Osteoblast (primary cell): ENCODE measurements around the gene LPIN1. TPM values are rescaled to one million over a fixed set of nuclear protein-coding genes. Genes with fewer than 3 reads are reported as not detected.

Source experiments
- DNase-seq: peaks from one replicate; pipeline ENCODE4 v3.0.0; 2011; ENCODE audit warnings: low spot score, mixed read lengths; ENCODE audit not compliant: insufficient read length; ENCODE audit errors: missing footprints
- H2AFZ ChIP-seq: 2 replicates; pipeline ENCODE4 v1.6.0; 2011; ENCODE audit warnings: mild to moderate bottlenecking, low read length
- H3K27ac ChIP-seq: 2 replicates; pipeline ENCODE4 v1.5.1; 2011; ENCODE audit warnings: mild to moderate bottlenecking, low read depth, low read length, moderate library complexity
- H3K27me3 ChIP-seq: 2 replicates; pipeline ENCODE4 v1.6.0; 2012; ENCODE audit warnings: mild to moderate bottlenecking, control low read depth, inconsistent platforms, low read length, moderate library complexity; ENCODE audit not compliant: insufficient read depth
- H3K36me3 ChIP-seq: 2 replicates; pipeline ENCODE4 v1.5.1; 2011; ENCODE audit warnings: mild to moderate bottlenecking, low read length, control low read depth, moderate library complexity; ENCODE audit not compliant: insufficient read depth
- H3K4me1 ChIP-seq: 2 replicates; pipeline ENCODE4 v1.5.1; 2011; ENCODE audit warnings: mild to moderate bottlenecking, low read length, control low read depth, moderate library complexity; ENCODE audit not compliant: insufficient read depth
- H3K4me2 ChIP-seq: 2 replicates; pipeline ENCODE4 v1.6.0; 2011; ENCODE audit warnings: mild to moderate bottlenecking, low read length; ENCODE audit not compliant: insufficient read depth
- H3K4me3 ChIP-seq: fragments of 200-600 bp; sonication (generic); 3 replicates; pipeline ENCODE4 v1.5.1; 2012; ENCODE audit warnings: mild to moderate bottlenecking, low read length, inconsistent platforms; ENCODE audit not compliant: insufficient read depth
- H3K79me2 ChIP-seq: 2 replicates; pipeline ENCODE4 v1.6.0; 2012; ENCODE audit warnings: mild to moderate bottlenecking, low read length, control low read depth, inconsistent platforms; ENCODE audit not compliant: insufficient read depth
- H3K9me3 ChIP-seq: 2 replicates; pipeline ENCODE4 v1.5.1; 2011; ENCODE audit warnings: low read depth, low read length, control low read depth
- H4K20me1 ChIP-seq: 2 replicates; pipeline ENCODE4 v1.6.0; 2012; ENCODE audit warnings: mild to moderate bottlenecking, low read length, control low read depth; ENCODE audit not compliant: insufficient read depth
- total RNA-seq: library from RNA; depleted of rRNA; stranded (reverse); fragments of >200 nt; gene quantifications from 2 replicates; pipeline ENCODE4 v1.2.3, GENCODE V29; 2012
- TF ChIP-seq, protein P1 (sequence below): IDR thresholded peaks from 2 replicates; pipeline ENCODE4 v1.5.1; 2011; ENCODE audit warnings: mild to moderate bottlenecking, low read depth, low read length, moderate library complexity; ENCODE audit errors: extremely low read depth

LPIN1 gene
- total RNA-seq, 1 donor, result 117 TPM

DNA sequence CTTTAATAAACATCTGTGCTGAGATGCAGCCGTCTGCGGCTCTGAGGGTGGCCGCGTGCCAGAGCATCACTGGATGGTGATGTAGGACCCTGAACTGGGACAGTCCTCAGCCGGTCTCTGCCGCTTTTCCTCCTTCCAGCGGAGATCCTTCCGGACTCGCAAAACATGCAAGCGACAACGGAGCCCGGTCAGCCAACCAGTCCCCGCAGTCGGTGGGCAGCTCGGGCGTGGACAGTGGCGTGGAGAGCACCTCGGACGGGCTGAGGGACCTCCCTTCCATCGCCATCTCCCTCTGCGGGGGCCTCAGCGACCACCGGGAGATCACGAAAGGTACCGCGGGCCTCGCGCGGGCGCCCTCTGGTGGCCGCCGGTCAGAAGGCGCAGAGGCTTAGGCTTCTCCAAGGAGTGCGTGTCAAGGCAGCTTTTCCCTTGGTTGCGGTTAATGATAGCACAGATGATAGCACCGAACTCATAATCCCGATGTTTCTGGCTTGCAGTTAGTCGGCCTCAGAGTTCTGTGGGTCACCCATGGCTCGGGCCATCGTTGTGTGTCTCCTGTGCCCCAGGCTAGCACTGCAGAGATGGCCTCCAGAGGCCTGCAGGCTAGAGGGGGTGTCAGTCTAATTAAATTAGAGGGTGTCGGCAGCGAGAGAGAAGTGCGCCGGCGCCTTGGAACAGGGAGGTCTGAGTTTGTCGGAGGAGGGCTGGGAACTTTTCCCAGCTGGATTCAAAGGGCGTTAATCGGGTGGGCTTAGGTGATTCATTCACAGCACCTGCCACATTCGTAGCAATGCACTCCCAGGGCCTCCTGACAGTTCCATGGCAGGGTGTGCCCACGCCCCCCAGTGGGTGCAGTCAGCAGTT, 38.5 kb downstream of the LPIN1 start:
- H3K4me3 ChIP-seq, result peak overlapping the region; percentile 66
- no peak overlapping the region for H3K27ac ChIP-seq
- no peaks in the 10 kb centered on the region for H3K9me3 ChIP-seq
- peak; percentile 96 for DNase-seq
- H3K36me3 ChIP-seq, result peaks cover 50% of the 10 kb centered on the region
- no peaks in the 10 kb centered on the region for H3K79me2 ChIP-seq
- no peaks in the 10 kb centered on the region for H4K20me1 ChIP-seq
- H2AFZ ChIP-seq, result peak overlapping the region; percentile 68
- TF ChIP-seq, protein P1, sequence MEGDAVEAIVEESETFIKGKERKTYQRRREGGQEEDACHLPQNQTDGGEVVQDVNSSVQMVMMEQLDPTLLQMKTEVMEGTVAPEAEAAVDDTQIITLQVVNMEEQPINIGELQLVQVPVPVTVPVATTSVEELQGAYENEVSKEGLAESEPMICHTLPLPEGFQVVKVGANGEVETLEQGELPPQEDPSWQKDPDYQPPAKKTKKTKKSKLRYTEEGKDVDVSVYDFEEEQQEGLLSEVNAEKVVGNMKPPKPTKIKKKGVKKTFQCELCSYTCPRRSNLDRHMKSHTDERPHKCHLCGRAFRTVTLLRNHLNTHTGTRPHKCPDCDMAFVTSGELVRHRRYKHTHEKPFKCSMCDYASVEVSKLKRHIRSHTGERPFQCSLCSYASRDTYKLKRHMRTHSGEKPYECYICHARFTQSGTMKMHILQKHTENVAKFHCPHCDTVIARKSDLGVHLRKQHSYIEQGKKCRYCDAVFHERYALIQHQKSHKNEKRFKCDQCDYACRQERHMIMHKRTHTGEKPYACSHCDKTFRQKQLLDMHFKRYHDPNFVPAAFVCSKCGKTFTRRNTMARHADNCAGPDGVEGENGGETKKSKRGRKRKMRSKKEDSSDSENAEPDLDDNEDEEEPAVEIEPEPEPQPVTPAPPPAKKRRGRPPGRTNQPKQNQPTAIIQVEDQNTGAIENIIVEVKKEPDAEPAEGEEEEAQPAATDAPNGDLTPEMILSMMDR, result peak; percentile 89
- H3K27me3 ChIP-seq, result no peaks in the 10 kb centered on the region
- peak overlapping the region; percentile 81 for H3K4me2 ChIP-seq
- H3K4me1 ChIP-seq, result no peaks in the 10 kb centered on the region

DNA sequence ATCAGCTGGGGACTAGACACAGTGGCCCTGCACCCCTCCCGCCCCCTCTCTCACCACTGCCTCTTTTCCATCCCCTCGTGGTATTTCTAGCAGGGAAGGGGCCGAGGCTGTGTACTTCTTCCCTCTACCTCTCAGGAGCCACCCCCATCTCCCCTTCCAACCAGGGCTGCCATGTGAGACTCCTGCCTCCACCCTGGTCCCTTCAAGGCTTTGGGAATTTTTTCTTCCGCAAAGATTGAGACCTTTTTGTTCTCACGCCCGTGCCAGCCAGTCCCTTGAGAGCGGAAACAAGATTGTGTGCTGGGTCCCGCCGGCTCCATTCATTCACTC, 39.1 kb downstream of the LPIN1 start:
- DNase-seq, result no peak
- Histone ChIP-seq H4K20me1 (no peaks in the 10 kb centered on the region), H3K27ac (no peak overlapping the region), H3K79me2 (no peaks in the 10 kb centered on the region), H3K4me1 (no peaks in the 10 kb centered on the region), H3K4me3 (no peak overlapping the region), H3K9me3 (no peaks in the 10 kb centered on the region), H3K4me2 (no peak overlapping the region), H3K27me3 (no peaks in the 10 kb centered on the region), H3K36me3 (peaks cover 50% of the 10 kb centered on the region), H2AFZ (no peak overlapping the region)
- TF ChIP-seq, protein P1, result no peak

GRCh38 chr2:11786191-11786590, 39.8 kb downstream of the LPIN1 start:
- Histone ChIP-seq H3K79me2 (no peaks in the 10 kb centered on the region), H3K36me3 (peaks cover 44% of the 10 kb centered on the region), H3K4me2 (no peak overlapping the region), H3K4me3 (no peak overlapping the region), H3K4me1 (no peaks in the 10 kb centered on the region), H3K27ac (no peak overlapping the region), H4K20me1 (no peaks in the 10 kb centered on the region), H3K9me3 (no peaks in the 10 kb centered on the region), H3K27me3 (no peaks in the 10 kb centered on the region), H2AFZ (no peak overlapping the region)
- no peak for DNase-seq
- TF ChIP-seq, protein P1, result no peak

DNA sequence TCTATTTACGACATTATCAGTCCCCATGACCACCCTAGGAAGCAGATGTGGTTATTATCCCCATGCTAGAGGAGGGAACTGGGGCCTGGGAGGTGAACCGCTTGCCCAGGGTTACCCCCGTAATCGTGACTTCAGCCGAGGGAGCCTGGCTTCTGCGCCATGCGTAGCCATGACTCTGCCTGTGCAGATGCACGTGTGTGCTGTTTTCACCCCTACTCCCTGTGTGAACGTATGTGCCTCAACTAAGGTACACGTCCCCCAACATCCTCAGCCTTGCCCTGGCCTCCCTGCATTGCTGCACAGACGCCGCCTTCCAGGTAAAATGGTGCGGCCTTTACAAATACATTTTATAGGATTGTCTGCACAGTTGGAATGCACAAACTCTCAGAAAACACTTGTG, 40.2 kb downstream of the LPIN1 start:
- no peaks in the 10 kb centered on the region for H3K9me3 ChIP-seq
- H3K79me2 ChIP-seq, result no peaks in the 10 kb centered on the region
- no peaks in the 10 kb centered on the region for H3K4me1 ChIP-seq
- DNase-seq, result no peak
- TF ChIP-seq, protein P1, result no peak
- no peaks in the 10 kb centered on the region for H3K27me3 ChIP-seq
- H3K4me3 ChIP-seq, result no peak overlapping the region
- H3K27ac ChIP-seq, result no peak overlapping the region
- H2AFZ ChIP-seq, result no peak overlapping the region
- H4K20me1 ChIP-seq, result no peaks in the 10 kb centered on the region
- peaks cover 40% of the 10 kb centered on the region for H3K36me3 ChIP-seq
- H3K4me2 ChIP-seq, result no peak overlapping the region
